ENCODE results near the gene CD300LG. TPM values are rescaled to one million over a fixed set of nuclear protein-coding genes. Genes with fewer than 3 reads are reported as not detected.
A peak's percentile ranks its signal among the peaks of the same experiment; 100 is the strongest.

The CD300LG gene
- polyA plus RNA-seq, 1 experiment = not detected

GRCh38 chr17:43830510-43831140 is 16.4 kb upstream of the CD300LG start:
- H3K27me3 ChIP-seq (ENCODE audit: control insufficient read depth, insufficient read depth, low read length) = no peaks in the 10 kb centered on the region
- DNase-seq (ENCODE audit: low read depth, low spot score) = no peak
- no peak for TF ChIP-seq CTCF (IDR thresholded peaks at IDR 0.05; ENCODE audit: low read depth, low read length)
- no peak overlapping the region for H3K27ac ChIP-seq (ENCODE audit: low read depth, low read length)
- ChIA-PET CTCF (no interaction called here), POLR2A (interaction anchor here (0.6 kb wide), 1 partner anchor 11 kb away, joined by 3 read pairs; no protein-coding TSS in a partner anchor)
- no peak overlapping the region for H3K4me3 ChIP-seq (ENCODE audit: low read depth, low read length)
- no peaks in the 10 kb centered on the region; the same call in 1 of the 2 replicates for H3K9me3 ChIP-seq (ENCODE audit: control insufficient read depth, insufficient read depth, low read length)

- Histone ChIP-seq H3K27ac (ENCODE audit: low read depth, low read length) (no peak overlapping the region), H3K9me3 (ENCODE audit: control insufficient read depth, insufficient read depth, low read length) (no peaks in the 10 kb centered on the region; the same call in 1 of the 2 replicates), H3K4me3 (ENCODE audit: low read depth, low read length) (no peak overlapping the region), H3K27me3 (ENCODE audit: control insufficient read depth, insufficient read depth, low read length) (no peaks in the 10 kb centered on the region)
- DNase-seq (ENCODE audit: low read depth, low spot score) = no peak
- ChIA-PET CTCF (interaction anchor here (2.4 kb wide), 1 partner anchor 15 kb away, joined by 12 read pairs; the partner anchor contains the start of gene CD300LG), POLR2A (no interaction called here)
- TF ChIP-seq CTCF (IDR thresholded peaks at IDR 0.05; ENCODE audit: low read depth, low read length) = no peak
Measured at GRCh38 chr17:43831633-43832032, 15.3 kb upstream of the CD300LG start.

- peak; percentile 13 for DNase-seq (ENCODE audit: low read depth, low spot score)
- ChIA-PET POLR2A (no interaction called here), CTCF (interaction anchor here (2.4 kb wide), 1 partner anchor 14 kb away, joined by 12 read pairs; the partner anchor contains the start of gene CD300LG)
- Histone ChIP-seq H3K27ac (ENCODE audit: low read depth, low read length) (peak overlapping the region; percentile 21), H3K9me3 (ENCODE audit: control insufficient read depth, insufficient read depth, low read length) (no peaks in the 10 kb centered on the region; the same call in 1 of the 2 replicates), H3K4me3 (ENCODE audit: low read depth, low read length) (peak overlapping the region; percentile 70), H3K27me3 (ENCODE audit: control insufficient read depth, insufficient read depth, low read length) (no peaks in the 10 kb centered on the region)
- 0 out of 2 replicates have a peak, but pooled peaks have one; percentile 8 for TF ChIP-seq CTCF (IDR thresholded peaks at IDR 0.05; ENCODE audit: low read depth, low read length)
Measured at GRCh38 chr17:43832168-43832975, 14.6 kb upstream of the CD300LG start.

GRCh38 chr17:43832976-43833829 is 13.8 kb upstream of the CD300LG start, which contains the start of gene MPP3:
TSS of gene MPP3 (minus strand) at chr17:43833146. CDS start at chr17:43831906, 1,240 bp downstream.
- peak within 1 kb of the TSS; percentile 21 for H3K27ac ChIP-seq (ENCODE audit: low read depth, low read length)
- CTCF ChIA-PET = interaction anchor here (1.6 to 2.4 kb wide), 2 partner anchors 13 kb away, joined by 5 to 12 read pairs; partner anchors contain the start of gene CD300LG
- no peak for TF ChIP-seq CTCF (IDR thresholded peaks at IDR 0.05; ENCODE audit: low read depth, low read length)
- H3K4me3 ChIP-seq (ENCODE audit: low read depth, low read length) = peak within 1 kb of the TSS; percentile 70
- peaks cover 2% of the 10 kb centered on the region for H3K27me3 ChIP-seq (ENCODE audit: control insufficient read depth, insufficient read depth, low read length)
- H3K9me3 ChIP-seq (ENCODE audit: control insufficient read depth, insufficient read depth, low read length) = no peaks in the 10 kb centered on the region; the same call in 1 of the 2 replicates
- POLR2A ChIA-PET = no interaction called here
- no peak for DNase-seq (ENCODE audit: low read depth, low spot score)

Data from AG04450 (cell line).